HPDE6-E6E7 (cell line): Measurements from ENCODE around the gene DARS1.
"Not testable (repeated sequence)": the region's sequence is repeated elsewhere in the genome, so short reads cannot be mapped to it uniquely, and the experiment has no call there.

Experiments
- DNase-seq: peaks from one replicate; pipeline ENCODE4 v3.0.0; 2011; ENCODE audit warnings: missing footprints; ENCODE audit errors: extremely low spot score

Gene DARS1

GRCh38 chr2:135945526-135945925, 39.9 kb downstream of the DARS1 start:
- DNase-seq, result no peak

- no peak for DNase-seq
Measured at GRCh38 chr2:135944625-135945024, 40.8 kb downstream of the DARS1 start.

GRCh38 chr2:135942936-135943688, 42.3 kb downstream of the DARS1 start:
- DNase-seq, result no peak

- no peak for DNase-seq
Measured at GRCh38 chr2:135936524-135936923, 48.9 kb downstream of the DARS1 start.

GRCh38 chr2:135935914-135936313, 49.5 kb downstream of the DARS1 start:
- no peak for DNase-seq

GRCh38 chr2:135931776-135932443, 53.5 kb downstream of the DARS1 start:
- no peak for DNase-seq

GRCh38 chr2:135926605-135927004, 58.8 kb downstream of the DARS1 start:
- DNase-seq, result no peak

- no peak for DNase-seq
Measured at GRCh38 chr2:135925571-135925970, 59.9 kb downstream of the DARS1 start.

GRCh38 chr2:135916207-135916606, 69.2 kb downstream of the DARS1 start:
- DNase-seq, result no peak

- no peak for DNase-seq
Measured at GRCh38 chr2:135914485-135914884, 70.9 kb downstream of the DARS1 start.

- DNase-seq, result no peak
Measured at GRCh38 chr2:135913727-135914365, 71.6 kb downstream of the DARS1 start.

- no peak for DNase-seq
Measured at GRCh38 chr2:135909976-135910375, 75.5 kb downstream of the DARS1 start.

- no peak for DNase-seq
Measured at GRCh38 chr2:135905679-135906078, 79.7 kb downstream of the DARS1 start.

GRCh38 chr2:135904341-135904989, 81.0 kb downstream of the DARS1 start:
- no peak for DNase-seq

- no peak for DNase-seq
Measured at GRCh38 chr2:135903650-135904049, 81.8 kb downstream of the DARS1 start.

- no peak for DNase-seq
Measured at GRCh38 chr2:135899567-135899966, 85.9 kb downstream of the DARS1 start.

- DNase-seq, result no peak
Measured at GRCh38 chr2:135898234-135898786, 87.1 kb downstream of the DARS1 start.

GRCh38 chr2:135894930-135895329, 90.5 kb downstream of the DARS1 start:
- no peak for DNase-seq

GRCh38 chr2:135893374-135893794, 92.0 kb downstream of the DARS1 start:
- DNase-seq, result no peak

GRCh38 chr2:135890835-135891234, 94.6 kb downstream of the DARS1 start:
- no peak for DNase-seq

- no peak for DNase-seq
Measured at GRCh38 chr2:135890149-135890548, 95.3 kb downstream of the DARS1 start.

GRCh38 chr2:135888587-135888986, 96.8 kb downstream of the DARS1 start:
- DNase-seq, result not testable (repeated sequence)
